ENCODE measurements around the gene DDX46. TPM values are rescaled to one million over a fixed set of nuclear protein-coding genes. Genes with fewer than 3 reads are reported as not detected.

Gene DDX46
- total and polyA plus RNA-seq, 2 experiments from 2014 or later = 24.2 to 25.9 TPM

DNA sequence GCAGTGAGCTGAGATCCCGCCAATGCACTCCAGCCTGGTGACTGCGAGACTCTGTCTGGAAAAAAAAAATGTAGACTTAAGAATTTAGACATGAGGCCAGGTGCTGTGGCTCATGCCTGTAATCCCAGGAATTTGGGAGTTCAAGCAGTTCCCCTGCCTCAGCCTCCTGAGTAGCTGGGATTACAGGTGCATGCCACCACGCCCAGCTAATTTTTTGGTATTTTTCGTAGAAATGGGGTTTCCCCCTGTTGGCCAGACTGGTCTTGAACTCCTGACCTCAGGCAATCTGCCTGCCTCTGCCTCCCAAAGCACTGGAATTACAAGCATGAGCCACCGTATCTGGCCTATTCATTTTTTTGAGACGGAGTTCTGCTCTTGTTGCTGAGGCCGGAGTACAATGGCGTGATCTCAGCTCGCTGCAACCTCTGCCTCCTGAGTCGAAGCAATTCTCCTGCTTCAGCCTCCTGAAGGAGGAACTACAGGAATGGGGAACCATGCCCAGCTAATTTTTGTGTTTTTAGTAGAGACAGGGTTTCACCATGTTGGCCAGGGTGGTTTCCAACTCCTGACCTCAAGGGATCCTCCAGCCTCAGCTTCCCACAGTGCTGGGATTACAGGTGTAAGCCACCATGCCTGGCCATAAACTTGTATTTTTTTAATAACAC is 14.0 kb downstream of the DDX46 start:
- Histone ChIP-seq H3K9me3 (ENCODE audit: low read depth) (no peaks in the 10 kb centered on the region), H3K27ac (no peak overlapping the region), H3K4me3 (no peak overlapping the region), H3K4me1 (ENCODE audit: low read depth) (no peaks in the 10 kb centered on the region), H3K36me3 (peaks cover 79% of the 10 kb centered on the region), H3K27me3 (no peaks in the 10 kb centered on the region)
- TF ChIP-seq, protein P1, sequence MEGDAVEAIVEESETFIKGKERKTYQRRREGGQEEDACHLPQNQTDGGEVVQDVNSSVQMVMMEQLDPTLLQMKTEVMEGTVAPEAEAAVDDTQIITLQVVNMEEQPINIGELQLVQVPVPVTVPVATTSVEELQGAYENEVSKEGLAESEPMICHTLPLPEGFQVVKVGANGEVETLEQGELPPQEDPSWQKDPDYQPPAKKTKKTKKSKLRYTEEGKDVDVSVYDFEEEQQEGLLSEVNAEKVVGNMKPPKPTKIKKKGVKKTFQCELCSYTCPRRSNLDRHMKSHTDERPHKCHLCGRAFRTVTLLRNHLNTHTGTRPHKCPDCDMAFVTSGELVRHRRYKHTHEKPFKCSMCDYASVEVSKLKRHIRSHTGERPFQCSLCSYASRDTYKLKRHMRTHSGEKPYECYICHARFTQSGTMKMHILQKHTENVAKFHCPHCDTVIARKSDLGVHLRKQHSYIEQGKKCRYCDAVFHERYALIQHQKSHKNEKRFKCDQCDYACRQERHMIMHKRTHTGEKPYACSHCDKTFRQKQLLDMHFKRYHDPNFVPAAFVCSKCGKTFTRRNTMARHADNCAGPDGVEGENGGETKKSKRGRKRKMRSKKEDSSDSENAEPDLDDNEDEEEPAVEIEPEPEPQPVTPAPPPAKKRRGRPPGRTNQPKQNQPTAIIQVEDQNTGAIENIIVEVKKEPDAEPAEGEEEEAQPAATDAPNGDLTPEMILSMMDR (IDR thresholded peaks at IDR 0.05; ENCODE audit: low read depth, low read length) = no peak
- DNase-seq (ENCODE audit: low read depth in 1 of 2, low spot score in 1 of 2) = no peak

GRCh38 chr5:134777366-134777765 is 18.8 kb downstream of the DDX46 start:
- Histone ChIP-seq H3K27ac (no peak overlapping the region), H3K9me3 (ENCODE audit: low read depth) (no peaks in the 10 kb centered on the region), H3K36me3 (peaks cover 80% of the 10 kb centered on the region), H3K27me3 (no peaks in the 10 kb centered on the region), H3K4me3 (no peak overlapping the region), H3K4me1 (ENCODE audit: low read depth) (no peaks in the 10 kb centered on the region)
- no peak for DNase-seq (ENCODE audit: low read depth in 1 of 2, low spot score in 1 of 2)
- TF ChIP-seq, protein P1 (IDR thresholded peaks at IDR 0.05; ENCODE audit: low read depth, low read length) = no peak

- no peaks in the 10 kb centered on the region for H3K4me1 ChIP-seq (ENCODE audit: low read depth)
- TF ChIP-seq, protein P1 (IDR thresholded peaks at IDR 0.05; ENCODE audit: low read depth, low read length) = no peak
- no peaks in the 10 kb centered on the region for H3K27me3 ChIP-seq
- H3K4me3 ChIP-seq = no peak overlapping the region
- H3K9me3 ChIP-seq (ENCODE audit: low read depth) = no peaks in the 10 kb centered on the region
- H3K27ac ChIP-seq = no peak overlapping the region
- peaks cover 80% of the 10 kb centered on the region for H3K36me3 ChIP-seq
- DNase-seq (ENCODE audit: low read depth in 1 of 2, low spot score in 1 of 2) = no peak
These were observed 25.8 kb downstream of the DDX46 start for GRCh38 chr5:134784241-134784920.

- Histone ChIP-seq H3K9me3 (ENCODE audit: low read depth) (no peaks in the 10 kb centered on the region), H3K4me1 (ENCODE audit: low read depth) (no peaks in the 10 kb centered on the region), H3K27me3 (no peaks in the 10 kb centered on the region), H3K27ac (no peak overlapping the region), H3K36me3 (peaks cover 82% of the 10 kb centered on the region), H3K4me3 (no peak overlapping the region)
- TF ChIP-seq, protein P1 (IDR thresholded peaks at IDR 0.05; ENCODE audit: low read depth, low read length) = no peak
- no peak for DNase-seq (ENCODE audit: low read depth in 1 of 2, low spot score in 1 of 2)
These were observed 26.5 kb downstream of the DDX46 start for GRCh38 chr5:134784946-134785620.

DNA sequence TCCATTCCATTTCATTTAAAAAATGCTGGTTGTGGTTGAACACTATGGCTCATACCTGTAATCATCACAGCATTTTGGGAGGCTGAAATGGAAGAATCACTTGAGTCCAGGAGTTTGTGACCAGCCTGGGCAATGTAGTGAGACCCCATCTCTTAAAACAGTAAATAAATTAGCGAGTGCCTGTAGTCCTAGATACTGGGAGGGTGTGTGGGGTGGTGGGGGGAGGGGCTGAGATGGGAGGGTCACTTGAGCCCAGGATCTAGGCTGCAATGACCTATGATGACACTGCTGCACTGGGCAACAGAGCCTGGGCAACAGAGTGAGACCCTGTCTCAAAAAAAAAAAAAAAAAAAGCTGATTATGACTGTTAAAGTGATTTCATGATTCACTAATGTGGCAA is 29.1 kb downstream of the DDX46 start:
- peaks cover 84% of the 10 kb centered on the region for H3K36me3 ChIP-seq
- no peak for DNase-seq (ENCODE audit: low read depth in 1 of 2, low spot score in 1 of 2)
- no peak overlapping the region for H3K4me3 ChIP-seq
- TF ChIP-seq, protein P1 (IDR thresholded peaks at IDR 0.05; ENCODE audit: low read depth, low read length) = no peak
- no peaks in the 10 kb centered on the region for H3K9me3 ChIP-seq (ENCODE audit: low read depth)
- no peaks in the 10 kb centered on the region for H3K27me3 ChIP-seq
- no peak overlapping the region for H3K27ac ChIP-seq
- no peaks in the 10 kb centered on the region for H3K4me1 ChIP-seq (ENCODE audit: low read depth)
